Osteoblast (primary cell): Measurements from ENCODE around the gene BCL6B. TPM values are rescaled to one million over a fixed set of nuclear protein-coding genes. Genes with fewer than 3 reads are reported as not detected.

Source experiments
- DNase-seq: peaks from one replicate; pipeline ENCODE4 v3.0.0; 2011; ENCODE audit warnings: low spot score, mixed read lengths; ENCODE audit not compliant: insufficient read length; ENCODE audit errors: missing footprints
- H2AFZ ChIP-seq: 2 replicates; pipeline ENCODE4 v1.6.0; 2011; ENCODE audit warnings: mild to moderate bottlenecking, low read length
- H3K27ac ChIP-seq: 2 replicates; pipeline ENCODE4 v1.5.1; 2011; ENCODE audit warnings: mild to moderate bottlenecking, low read depth, low read length, moderate library complexity
- H3K27me3 ChIP-seq: 2 replicates; pipeline ENCODE4 v1.6.0; 2012; ENCODE audit warnings: mild to moderate bottlenecking, control low read depth, inconsistent platforms, low read length, moderate library complexity; ENCODE audit not compliant: insufficient read depth
- H3K36me3 ChIP-seq: 2 replicates; pipeline ENCODE4 v1.5.1; 2011; ENCODE audit warnings: mild to moderate bottlenecking, low read length, control low read depth, moderate library complexity; ENCODE audit not compliant: insufficient read depth
- H3K4me1 ChIP-seq: 2 replicates; pipeline ENCODE4 v1.5.1; 2011; ENCODE audit warnings: mild to moderate bottlenecking, low read length, control low read depth, moderate library complexity; ENCODE audit not compliant: insufficient read depth
- H3K4me2 ChIP-seq: 2 replicates; pipeline ENCODE4 v1.6.0; 2011; ENCODE audit warnings: mild to moderate bottlenecking, low read length; ENCODE audit not compliant: insufficient read depth
- H3K4me3 ChIP-seq: fragments of 200-600 bp; sonication (generic); 3 replicates; pipeline ENCODE4 v1.5.1; 2012; ENCODE audit warnings: mild to moderate bottlenecking, low read length, inconsistent platforms; ENCODE audit not compliant: insufficient read depth
- H3K79me2 ChIP-seq: 2 replicates; pipeline ENCODE4 v1.6.0; 2012; ENCODE audit warnings: mild to moderate bottlenecking, low read length, control low read depth, inconsistent platforms; ENCODE audit not compliant: insufficient read depth
- H3K9me3 ChIP-seq: 2 replicates; pipeline ENCODE4 v1.5.1; 2011; ENCODE audit warnings: low read depth, low read length, control low read depth
- H4K20me1 ChIP-seq: 2 replicates; pipeline ENCODE4 v1.6.0; 2012; ENCODE audit warnings: mild to moderate bottlenecking, low read length, control low read depth; ENCODE audit not compliant: insufficient read depth
- CTCF ChIP-seq: IDR thresholded peaks from 2 replicates; pipeline ENCODE4 v1.5.1; 2011; ENCODE audit warnings: mild to moderate bottlenecking, low read depth, low read length, moderate library complexity; ENCODE audit errors: extremely low read depth
- total RNA-seq: library from RNA; depleted of rRNA; stranded (reverse); fragments of >200 nt; gene quantifications from 2 replicates; pipeline ENCODE4 v1.2.3, GENCODE V29; 2012

BCL6B gene
- total RNA-seq, 1 donor = not detected

GRCh38 chr17:7004398-7005253, 18.2 kb upstream of the BCL6B start:
- no peaks in the 10 kb centered on the region for H3K9me3 ChIP-seq
- no peaks in the 10 kb centered on the region for H3K4me1 ChIP-seq
- H4K20me1 ChIP-seq = peaks cover 31% of the 10 kb centered on the region
- H3K4me3 ChIP-seq = no peak overlapping the region
- peaks cover 36% of the 10 kb centered on the region for H3K36me3 ChIP-seq
- peak; percentile 95 for DNase-seq
- H3K27ac ChIP-seq = no peak overlapping the region
- H3K27me3 ChIP-seq = no peaks in the 10 kb centered on the region
- H3K4me2 ChIP-seq = no peak overlapping the region
- H2AFZ ChIP-seq = no peak overlapping the region
- TF ChIP-seq CTCF = peak; percentile 69
- H3K79me2 ChIP-seq = peaks cover 47% of the 10 kb centered on the region

- H3K4me2 ChIP-seq = no peak overlapping the region
- H3K27me3 ChIP-seq = no peaks in the 10 kb centered on the region
- no peaks in the 10 kb centered on the region for H3K9me3 ChIP-seq
- TF ChIP-seq CTCF = no peak
- no peak overlapping the region for H3K27ac ChIP-seq
- peaks cover 26% of the 10 kb centered on the region for H3K36me3 ChIP-seq
- H2AFZ ChIP-seq = no peak overlapping the region
- no peak for DNase-seq
- no peak overlapping the region for H3K4me3 ChIP-seq
- H3K4me1 ChIP-seq = peaks cover 6% of the 10 kb centered on the region
- peaks cover 58% of the 10 kb centered on the region for H3K79me2 ChIP-seq
- peaks cover 38% of the 10 kb centered on the region for H4K20me1 ChIP-seq
These were observed 17.1 kb upstream of the BCL6B start for GRCh38 chr17:7005716-7006115.

- no peak overlapping the region for H3K27ac ChIP-seq
- no peak overlapping the region for H3K4me2 ChIP-seq
- peaks cover 17% of the 10 kb centered on the region for H3K4me1 ChIP-seq
- peaks cover 13% of the 10 kb centered on the region for H3K36me3 ChIP-seq
- peaks cover 70% of the 10 kb centered on the region for H3K79me2 ChIP-seq
- no peak overlapping the region for H3K4me3 ChIP-seq
- no peak for DNase-seq
- peaks cover 37% of the 10 kb centered on the region for H4K20me1 ChIP-seq
- no peak for TF ChIP-seq CTCF
- no peak overlapping the region for H2AFZ ChIP-seq
- H3K9me3 ChIP-seq = no peaks in the 10 kb centered on the region
- H3K27me3 ChIP-seq = no peaks in the 10 kb centered on the region
These were observed 15.7 kb upstream of the BCL6B start for GRCh38 chr17:7007143-7007542.

GRCh38 chr17:7010523-7010922, 12.3 kb upstream of the BCL6B start:
- no peaks in the 10 kb centered on the region for H3K36me3 ChIP-seq
- H4K20me1 ChIP-seq = peaks cover 17% of the 10 kb centered on the region
- DNase-seq = no peak
- H3K27ac ChIP-seq = no peak overlapping the region
- peaks cover 34% of the 10 kb centered on the region for H3K4me1 ChIP-seq
- no peaks in the 10 kb centered on the region for H3K27me3 ChIP-seq
- no peak for TF ChIP-seq CTCF
- no peak overlapping the region for H2AFZ ChIP-seq
- H3K79me2 ChIP-seq = peaks cover 72% of the 10 kb centered on the region
- H3K9me3 ChIP-seq = no peaks in the 10 kb centered on the region
- H3K4me3 ChIP-seq = peak overlapping the region; percentile 81
- H3K4me2 ChIP-seq = peak overlapping the region; percentile 95
